Skeletal muscle tissue (tissue), 4 donors: Measurements from ENCODE around the gene STK33. TPM values are rescaled to one million over a fixed set of nuclear protein-coding genes. Genes with fewer than 3 reads are reported as not detected.
"Not testable (repeated sequence)": the region's sequence is repeated elsewhere in the genome, so short reads cannot be mapped to it uniquely, and the experiment has no call there.

Experiments
- H3K27ac ChIP-seq: one replicate; pipeline ENCODE4 v1.7.0; 2013; ENCODE audit warnings: mild to moderate bottlenecking, low read depth, low read length, inconsistent platforms
- H3K27me3 ChIP-seq, 3 donors: one replicate each; pipeline ENCODE4 v1.7.0; 2013; ENCODE audit warnings: low read length in 3 of 3; ENCODE audit not compliant: control insufficient read depth in 3 of 3, insufficient read depth in 3 of 3
- H3K36me3 ChIP-seq, 3 donors: one replicate each; pipeline ENCODE4 v1.7.0; 2013; ENCODE audit warnings: low read length in 3 of 3; ENCODE audit not compliant: control insufficient read depth in 3 of 3, insufficient read depth in 3 of 3
- H3K4me1 ChIP-seq, 3 donors: one replicate each; pipeline ENCODE4 v1.7.0; 2013; ENCODE audit warnings: low read length in 3 of 3, mild to moderate bottlenecking in 3 of 3; ENCODE audit not compliant: control insufficient read depth in 3 of 3, insufficient read depth in 3 of 3
- H3K4me3 ChIP-seq, 3 donors: one replicate each; pipeline ENCODE4 v1.7.0; 2013; ENCODE audit warnings: low read length in 3 of 3
- H3K9ac ChIP-seq, 3 donors: one replicate each; pipeline ENCODE4 v1.7.0; 2013; ENCODE audit warnings: low read length in 3 of 3, mild to moderate bottlenecking in 3 of 3, moderate library complexity in 2 of 3, low read depth in 1 of 3
- H3K9me3 ChIP-seq, 3 donors: one replicate each; pipeline ENCODE4 v1.7.0; 2013; ENCODE audit warnings: low read length in 3 of 3; ENCODE audit not compliant: control insufficient read depth in 3 of 3
- total RNA-seq: library from RNA; depleted of rRNA; stranded (reverse); fragments of >200 nt; gene quantifications from one replicate; pipeline ENCODE4 v1.2.3, GENCODE V29; 2014
- donor health status: Osteomylitis.

Gene STK33
- total RNA-seq, 1 donor from 2014 or later, result 3.1 TPM

- not testable (repeated sequence) for H3K4me3 ChIP-seq, H3K9ac ChIP-seq, H3K4me1 ChIP-seq, H3K36me3 ChIP-seq, H3K27ac ChIP-seq, H3K9me3 ChIP-seq, H3K27me3 ChIP-seq
These were observed 126.7 kb downstream of the STK33 start for GRCh38 chr11:8467356-8467755.

GRCh38 chr11:8466884-8467283 lies 127.1 kb downstream of the STK33 start:
- not testable (repeated sequence) for H3K36me3 ChIP-seq, H3K4me1 ChIP-seq, H3K4me3 ChIP-seq

GRCh38 chr11:8459711-8460399 lies 134.2 kb downstream of the STK33 start:
- H3K27me3 ChIP-seq, result no peaks in the 10 kb centered on the region
- H3K9me3 ChIP-seq, result no peaks in the 10 kb centered on the region
- no peaks in the 10 kb centered on the region for H3K36me3 ChIP-seq
- H3K4me3 ChIP-seq, result no peak overlapping the region
- no peak overlapping the region for H3K27ac ChIP-seq
- H3K9ac ChIP-seq, result no peak overlapping the region
- H3K4me1 ChIP-seq, result no peaks in the 10 kb centered on the region

More at GRCh38 chr11:8466884-8467283, 127.1 kb downstream of the STK33 start:
- not testable (repeated sequence) for H3K9me3 ChIP-seq, H3K9ac ChIP-seq, H3K27me3 ChIP-seq, H3K27ac ChIP-seq

- H3K36me3 ChIP-seq, result no peaks in the 10 kb centered on the region
- no peak overlapping the region for H3K9ac ChIP-seq
- no peak overlapping the region for H3K27ac ChIP-seq
- no peaks in the 10 kb centered on the region for H3K9me3 ChIP-seq
- H3K4me3 ChIP-seq, result no peak overlapping the region
- no peaks in the 10 kb centered on the region for H3K4me1 ChIP-seq
- H3K27me3 ChIP-seq, result no peaks in the 10 kb centered on the region
These were observed 151.7 kb downstream of the STK33 start for GRCh38 chr11:8442301-8442700.

- Histone ChIP-seq H3K9me3 (no peaks in the 10 kb centered on the region), H3K36me3 (no peaks in the 10 kb centered on the region), H3K4me1 (no peaks in the 10 kb centered on the region), H3K9ac (no peak overlapping the region), H3K4me3 (no peak overlapping the region), H3K27ac (no peak overlapping the region), H3K27me3 (no peaks in the 10 kb centered on the region)
These were observed 153.4 kb downstream of the STK33 start for GRCh38 chr11:8440649-8441048.

- Histone ChIP-seq H3K4me3 (no peak overlapping the region), H3K9ac (no peak overlapping the region), H3K4me1 (no peaks in the 10 kb centered on the region), H3K9me3 (no peaks in the 10 kb centered on the region), H3K27ac (no peak overlapping the region), H3K27me3 (no peaks in the 10 kb centered on the region), H3K36me3 (no peaks in the 10 kb centered on the region)
These were observed 164.5 kb downstream of the STK33 start for GRCh38 chr11:8429483-8429882.

GRCh38 chr11:8426076-8426475 lies 168.0 kb downstream of the STK33 start:
- Histone ChIP-seq H3K4me1 (no peaks in the 10 kb centered on the region), H3K9me3 (no peaks in the 10 kb centered on the region), H3K27me3 (no peaks in the 10 kb centered on the region), H3K4me3 (no peak overlapping the region), H3K27ac (no peak overlapping the region), H3K9ac (no peak overlapping the region), H3K36me3 (no peaks in the 10 kb centered on the region)

- no peak overlapping the region for H3K27ac ChIP-seq
- no peak overlapping the region for H3K9ac ChIP-seq
- no peaks in the 10 kb centered on the region for H3K4me1 ChIP-seq
- no peaks in the 10 kb centered on the region for H3K27me3 ChIP-seq
- H3K4me3 ChIP-seq, result no peak overlapping the region
- no peaks in the 10 kb centered on the region for H3K36me3 ChIP-seq
- H3K9me3 ChIP-seq, result no peaks in the 10 kb centered on the region
These were observed 178.8 kb downstream of the STK33 start for GRCh38 chr11:8415195-8415594.

GRCh38 chr11:8408151-8408941 lies 185.7 kb downstream of the STK33 start:
- no peak overlapping the region for H3K9ac ChIP-seq
- H3K4me3 ChIP-seq, result no peak overlapping the region
- H3K27ac ChIP-seq, result no peak overlapping the region
- no peaks in the 10 kb centered on the region for H3K4me1 ChIP-seq
- no peaks in the 10 kb centered on the region for H3K27me3 ChIP-seq
- no peaks in the 10 kb centered on the region for H3K36me3 ChIP-seq
- no peaks in the 10 kb centered on the region for H3K9me3 ChIP-seq

- Histone ChIP-seq H3K9ac (no peak overlapping the region), H3K27ac (no peak overlapping the region), H3K36me3 (no peaks in the 10 kb centered on the region), H3K9me3 (no peaks in the 10 kb centered on the region), H3K4me3 (no peak overlapping the region), H3K27me3 (no peaks in the 10 kb centered on the region), H3K4me1 (no peaks in the 10 kb centered on the region)
These were observed 190.7 kb downstream of the STK33 start for GRCh38 chr11:8403310-8403709.
